ENCODE measurements around the gene CDKAL1. TPM values are rescaled to one million over a fixed set of nuclear protein-coding genes. Genes with fewer than 3 reads are reported as not detected.

Gene CDKAL1
- total RNA-seq, 2 donors from 2014 or later, result 23.5 to 26.4 TPM

- Histone ChIP-seq H3K4me1 (ENCODE audit: control insufficient read depth, insufficient read depth, low read length) (peaks cover 37% of the 10 kb centered on the region), H3K27ac (ENCODE audit: low read depth, low read length) (no peak overlapping the region), H3K27me3 (ENCODE audit: control insufficient read depth, insufficient read depth, low read length, poor library complexity, severe bottlenecking) (no peaks in the 10 kb centered on the region), H3K4me3 (ENCODE audit: low read length) (peak overlapping the region; percentile 41), H3K9ac (ENCODE audit: extremely low read depth, low read length, poor library complexity, severe bottlenecking) (no peak overlapping the region), H3K9me3 (ENCODE audit: control insufficient read depth, low read length) (no peaks in the 10 kb centered on the region), H3K36me3 (ENCODE audit: control insufficient read depth, insufficient read depth, low read length) (no peaks in the 10 kb centered on the region)
- TF ChIP-seq CTCF (conservative IDR thresholded peaks at IDR 0.05), result no peak
- no peak overlapping the region for H3K4me3 Mint-ChIP-seq
- WGBS, 2 experiments (ENCODE audit: insufficient coverage in 1 of 2, insufficient read length in 1 of 2), result 36 to 67% methylated on average over 7 of the region's 7 CpGs
- H3K27me3 Mint-ChIP-seq (ENCODE audit: insufficient read depth), result no peaks in the 10 kb centered on the region
- H3K27ac Mint-ChIP-seq, result peak overlapping the region; percentile 87
- no peaks in the 10 kb centered on the region for H3K9me3 Mint-ChIP-seq
- peaks cover 2% of the 10 kb centered on the region for H3K36me3 Mint-ChIP-seq (ENCODE audit: low read depth)
- H3K4me1 Mint-ChIP-seq, result peaks cover 68% of the 10 kb centered on the region
- peak; percentile 77 for DNase-seq
Observed at GRCh38 chr6:21102201-21102600, 567.9 kb downstream of the CDKAL1 start.

GRCh38 chr6:21102624-21103023 is 568.4 kb downstream of the CDKAL1 start:
- no peaks in the 10 kb centered on the region for H3K9me3 ChIP-seq (ENCODE audit: control insufficient read depth, low read length)
- WGBS, 2 experiments (ENCODE audit: insufficient coverage in 1 of 2, insufficient read length in 1 of 2), result 84 to 91% methylated on average over 4 to 7 of the region's 7 CpGs
- H3K9ac ChIP-seq (ENCODE audit: extremely low read depth, low read length, poor library complexity, severe bottlenecking), result no peak overlapping the region
- Mint-ChIP-seq H3K4me3 (no peak overlapping the region), H3K9me3 (no peaks in the 10 kb centered on the region), H3K27me3 (ENCODE audit: insufficient read depth) (no peaks in the 10 kb centered on the region), H3K36me3 (ENCODE audit: low read depth) (peaks cover 2% of the 10 kb centered on the region), H3K27ac (peak overlapping the region; percentile 87), H3K4me1 (peaks cover 68% of the 10 kb centered on the region)
- TF ChIP-seq CTCF (conservative IDR thresholded peaks at IDR 0.05), result peak; percentile 45
- H3K27ac ChIP-seq (ENCODE audit: low read depth, low read length), result no peak overlapping the region
- no peak overlapping the region for H3K4me3 ChIP-seq (ENCODE audit: low read length)
- H3K36me3 ChIP-seq (ENCODE audit: control insufficient read depth, insufficient read depth, low read length), result no peaks in the 10 kb centered on the region
- peaks cover 37% of the 10 kb centered on the region for H3K4me1 ChIP-seq (ENCODE audit: control insufficient read depth, insufficient read depth, low read length)
- DNase-seq, result no peak
- no peaks in the 10 kb centered on the region for H3K27me3 ChIP-seq (ENCODE audit: control insufficient read depth, insufficient read depth, low read length, poor library complexity, severe bottlenecking)

GRCh38 chr6:21103626-21104224 is 569.5 kb downstream of the CDKAL1 start:
- Mint-ChIP-seq H3K4me3 (no peak overlapping the region), H3K27ac (no peak overlapping the region), H3K4me1 (peaks cover 59% of the 10 kb centered on the region), H3K36me3 (ENCODE audit: low read depth) (peaks cover 2% of the 10 kb centered on the region), H3K9me3 (no peaks in the 10 kb centered on the region), H3K27me3 (ENCODE audit: insufficient read depth) (no peaks in the 10 kb centered on the region)
- H3K27me3 ChIP-seq (ENCODE audit: control insufficient read depth, insufficient read depth, low read length, poor library complexity, severe bottlenecking), result no peaks in the 10 kb centered on the region
- no peak overlapping the region for H3K27ac ChIP-seq (ENCODE audit: low read depth, low read length)
- peaks cover 36% of the 10 kb centered on the region for H3K4me1 ChIP-seq (ENCODE audit: control insufficient read depth, insufficient read depth, low read length)
- H3K9ac ChIP-seq (ENCODE audit: extremely low read depth, low read length, poor library complexity, severe bottlenecking), result no peak overlapping the region
- no peak for DNase-seq
- no peaks in the 10 kb centered on the region for H3K36me3 ChIP-seq (ENCODE audit: control insufficient read depth, insufficient read depth, low read length)
- no peak overlapping the region for H3K4me3 ChIP-seq (ENCODE audit: low read length)
- H3K9me3 ChIP-seq (ENCODE audit: control insufficient read depth, low read length), result no peaks in the 10 kb centered on the region
- WGBS, 2 experiments (ENCODE audit: insufficient coverage in 1 of 2, insufficient read length in 1 of 2), result 89 to 92% methylated on average over 4 of the region's 4 CpGs
- TF ChIP-seq CTCF (conservative IDR thresholded peaks at IDR 0.05), result no peak

Data from endodermal cell (in vitro differentiated cells).